NCI-H2029 (cell line): Measurements from ENCODE around the gene TMX4.
"Not testable (repeated sequence)": the region's sequence is repeated elsewhere in the genome, so short reads cannot be mapped to it uniquely, and the experiment has no call there.

Experiments
- DNase-seq: peaks from one replicate; lab custom pipeline; 2025; lab: John Stamatoyannopoulos, UW

The TMX4 gene

DNA sequence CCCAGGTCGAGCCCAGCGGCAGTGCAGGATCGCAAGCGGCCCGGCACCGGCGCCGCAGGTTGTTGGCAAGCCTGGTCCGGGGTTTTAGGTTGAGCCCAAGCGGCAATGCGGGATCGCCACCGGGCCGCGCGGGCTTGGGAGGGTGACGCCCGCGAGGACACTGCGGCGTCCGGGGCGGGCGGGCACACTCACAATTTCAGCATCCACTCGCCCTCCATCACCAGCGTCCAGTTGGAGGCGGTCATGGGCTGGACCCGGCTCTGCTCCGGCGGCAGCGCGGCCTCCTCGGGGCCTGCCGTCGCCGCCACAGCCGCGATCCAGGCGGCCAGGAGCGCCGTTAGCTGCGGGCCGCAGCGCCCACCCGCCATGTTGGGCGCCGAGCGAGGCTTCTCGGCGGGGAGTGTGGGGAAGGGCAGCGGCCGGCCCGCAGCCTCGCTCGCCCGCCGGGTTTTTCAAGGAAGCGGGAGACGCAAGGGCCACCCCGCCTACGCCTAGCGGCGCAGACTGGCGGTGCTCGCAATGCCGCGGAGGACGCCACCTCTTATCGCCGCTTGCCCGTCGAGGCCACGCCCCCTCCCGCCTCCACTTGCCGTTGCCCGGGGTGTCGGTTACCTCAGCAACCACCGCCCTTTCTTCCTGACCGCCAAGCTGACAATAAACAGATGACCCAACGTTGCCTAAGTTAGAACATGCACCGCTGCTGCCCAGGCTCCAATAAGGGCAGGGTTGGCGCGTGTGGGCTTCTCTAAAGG, at the start of gene TMX4:
Gene TMX4 (minus strand): TSS at position 516 of the 752 bp plus-strand sequence. CDS start 148 bp downstream, at position 368.
- DNase-seq, result peak; percentile 98

DNA sequence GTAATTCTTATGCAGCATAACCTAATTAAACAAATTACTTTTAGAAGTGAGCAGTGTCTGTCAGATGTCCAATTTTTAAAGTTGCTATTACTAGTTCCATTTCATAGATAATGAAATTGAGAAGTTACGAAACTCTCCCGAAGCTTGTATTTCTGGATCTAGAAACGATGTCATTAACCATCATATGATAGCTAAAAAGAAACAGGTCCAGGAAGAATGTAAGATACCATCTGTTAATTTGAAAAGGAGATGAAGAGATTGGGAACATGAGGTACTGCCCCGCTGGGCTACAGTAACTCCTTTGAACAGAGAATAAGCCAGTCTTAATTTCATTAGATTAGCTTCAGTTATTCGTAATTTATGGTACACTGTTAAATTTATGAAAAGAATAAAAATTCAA, 47.5 kb upstream of the TMX4 start:
- no peak for DNase-seq

DNA sequence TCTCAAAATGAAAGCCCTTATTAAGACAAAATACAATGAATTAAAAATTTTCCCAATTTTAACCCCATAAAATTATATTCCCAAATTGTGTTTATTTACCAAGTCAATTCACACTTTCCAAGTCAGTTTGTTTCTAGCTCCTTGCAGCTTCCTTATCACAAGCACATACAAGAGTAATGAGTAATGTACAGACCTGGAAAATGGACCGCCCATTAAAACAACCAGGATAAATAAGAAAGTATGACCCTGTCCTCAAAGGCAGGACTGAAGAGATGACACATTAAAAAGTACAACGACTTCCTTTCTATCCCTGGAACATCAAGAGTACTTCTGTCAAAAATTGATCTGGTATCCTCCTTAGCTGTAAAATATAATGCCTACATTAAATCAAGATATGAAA, 47.1 kb upstream of the TMX4 start:
- no peak for DNase-seq

DNA sequence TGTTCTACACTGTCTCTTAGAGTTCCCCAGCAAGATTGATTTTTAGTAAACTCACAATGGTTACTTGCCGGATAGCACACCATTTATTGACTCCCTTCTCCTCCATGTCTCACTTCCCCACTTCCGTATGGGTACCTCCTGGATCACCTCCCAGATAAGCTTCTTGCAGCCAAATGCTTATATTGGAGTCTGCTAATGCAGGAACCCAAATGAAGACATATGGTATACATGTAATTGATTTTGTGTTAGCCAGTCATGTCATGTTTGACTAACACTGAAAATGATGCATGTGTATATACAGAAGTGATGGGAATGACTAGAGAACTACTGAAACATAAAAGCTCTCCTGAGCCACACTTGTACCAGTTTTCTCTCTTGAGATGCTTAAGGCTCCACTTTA, 46.1 kb upstream of the TMX4 start:
- DNase-seq, result no peak

- no peak for DNase-seq
These were observed 43.2 kb upstream of the TMX4 start for GRCh38 chr20:8062756-8063155.

GRCh38 chr20:8061861-8062518, 42.4 kb upstream of the TMX4 start:
- no peak for DNase-seq

DNA sequence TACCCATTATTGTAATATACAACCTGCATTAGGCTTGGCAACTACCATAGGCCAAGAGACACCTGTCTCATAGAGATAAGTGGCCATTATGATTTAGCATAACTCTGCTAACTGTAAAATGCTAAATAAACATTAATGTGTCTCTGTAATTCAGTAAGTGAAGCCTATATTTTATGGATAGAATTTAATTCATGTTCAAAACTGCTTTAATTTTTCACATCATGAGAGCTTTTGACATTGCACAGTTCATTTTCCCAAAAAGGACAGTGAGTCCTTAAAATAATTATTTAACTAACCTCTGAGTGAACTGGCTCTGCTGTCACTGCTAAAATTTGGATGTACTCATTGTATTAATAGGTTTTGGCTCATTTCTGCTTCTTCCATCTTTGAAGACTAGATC, 41.4 kb upstream of the TMX4 start:
- no peak for DNase-seq

DNA sequence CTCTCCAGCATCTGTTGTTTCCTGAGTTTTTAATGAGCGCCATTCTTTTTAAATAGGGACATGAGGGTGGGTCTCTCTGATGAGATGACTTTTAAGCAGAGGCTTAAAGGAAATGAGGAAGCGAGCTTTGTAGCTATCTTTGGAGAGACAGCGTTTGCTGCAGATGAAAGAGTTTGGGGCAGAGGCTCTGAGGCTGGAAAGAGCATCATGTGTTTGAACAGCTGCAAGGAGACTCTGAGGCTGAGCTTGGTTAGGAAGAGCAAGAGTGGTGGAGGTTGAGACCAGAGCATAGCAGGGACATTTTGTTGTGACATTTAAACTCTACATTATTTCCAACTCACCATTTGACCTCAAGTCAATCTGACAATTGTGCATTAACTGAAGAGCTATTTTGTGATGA, 38.3 kb upstream of the TMX4 start:
- DNase-seq, result no peak

DNA sequence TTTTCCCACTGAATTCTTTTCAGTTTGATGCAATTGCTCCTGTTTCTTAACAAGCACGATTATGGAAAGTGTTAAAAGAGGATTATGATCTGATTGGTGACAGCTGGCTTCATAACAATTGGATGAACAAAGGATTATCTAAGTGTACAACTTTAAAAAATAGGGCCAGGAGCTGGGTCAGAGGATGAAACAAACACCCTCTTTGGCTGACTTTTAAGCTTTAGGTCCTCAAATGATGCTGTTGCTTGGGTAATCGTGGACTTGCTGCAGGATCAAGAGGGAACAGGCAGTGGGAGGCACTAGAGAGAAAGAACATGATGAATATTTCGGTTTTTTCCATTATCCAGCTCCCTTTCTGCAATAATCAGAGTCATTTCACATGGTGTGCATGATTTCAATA, 35.5 kb upstream of the TMX4 start:
- no peak for DNase-seq

DNA sequence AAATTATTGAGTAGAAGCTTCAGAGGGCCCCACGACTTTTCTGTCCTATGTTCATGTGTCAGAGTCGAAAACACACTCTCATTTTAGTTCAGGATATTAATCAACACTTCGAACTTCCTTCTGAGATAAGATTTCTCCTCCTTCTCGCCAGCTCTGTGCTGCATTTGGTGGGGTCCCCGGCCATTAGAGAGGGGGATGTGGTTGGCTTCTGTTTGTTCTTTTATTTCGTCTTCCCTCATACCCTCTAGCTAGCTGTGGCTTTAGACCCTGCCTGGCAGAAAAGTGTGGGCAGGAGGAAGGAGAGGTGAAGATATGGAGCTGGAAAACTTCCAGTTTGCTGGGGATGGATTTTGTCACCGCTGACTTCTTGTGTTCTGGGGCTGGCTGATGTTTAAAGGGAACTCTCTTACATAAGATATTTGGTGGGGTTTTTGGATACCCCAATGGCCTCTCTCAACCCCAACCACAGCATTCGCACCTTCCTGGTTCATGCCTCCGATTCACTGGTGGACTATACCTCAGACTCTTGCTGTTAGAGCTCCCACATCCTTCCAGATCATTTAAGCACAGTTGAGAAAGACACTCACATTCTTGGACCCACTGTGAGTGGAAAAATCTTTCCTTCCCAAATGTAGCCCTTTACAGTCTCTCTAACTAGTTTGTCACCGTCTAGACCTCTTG, 30.7 kb upstream of the TMX4 start:
- DNase-seq, result no peak

- DNase-seq, result no peak
These were observed 29.7 kb upstream of the TMX4 start for GRCh38 chr20:8049310-8049709.

GRCh38 chr20:8045946-8046345, 26.4 kb upstream of the TMX4 start:
- no peak for DNase-seq

DNA sequence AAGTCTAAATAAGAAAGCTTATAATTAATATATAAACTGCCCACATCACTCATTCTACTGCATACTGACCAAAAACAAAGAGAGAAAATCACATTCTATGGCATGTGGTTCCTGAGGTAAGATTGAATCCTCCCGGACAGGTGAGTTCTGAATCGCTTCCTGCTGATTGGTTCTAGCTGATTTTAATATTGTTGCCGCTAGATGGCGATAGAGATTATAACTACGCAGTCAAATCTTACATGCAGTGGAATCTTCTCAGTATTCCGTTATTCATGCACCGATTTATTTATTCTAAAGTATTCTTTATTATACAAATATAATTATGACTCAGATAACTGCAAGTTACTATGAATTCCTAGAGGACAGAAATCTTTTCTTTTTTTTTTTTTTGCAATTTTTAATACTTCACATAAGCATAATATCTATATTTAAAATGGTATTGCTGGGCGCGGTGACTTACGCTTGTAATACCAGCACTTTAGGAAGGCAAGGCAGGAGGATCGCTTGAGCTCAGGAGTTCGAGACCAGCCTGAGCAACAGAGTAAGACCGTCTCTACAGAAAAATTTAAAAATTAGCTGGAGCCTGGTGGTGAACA, 24.2 kb upstream of the TMX4 start:
- peak; percentile 69 for DNase-seq

- DNase-seq, result no peak
These were observed 19.5 kb upstream of the TMX4 start for GRCh38 chr20:8039042-8039441.

DNA sequence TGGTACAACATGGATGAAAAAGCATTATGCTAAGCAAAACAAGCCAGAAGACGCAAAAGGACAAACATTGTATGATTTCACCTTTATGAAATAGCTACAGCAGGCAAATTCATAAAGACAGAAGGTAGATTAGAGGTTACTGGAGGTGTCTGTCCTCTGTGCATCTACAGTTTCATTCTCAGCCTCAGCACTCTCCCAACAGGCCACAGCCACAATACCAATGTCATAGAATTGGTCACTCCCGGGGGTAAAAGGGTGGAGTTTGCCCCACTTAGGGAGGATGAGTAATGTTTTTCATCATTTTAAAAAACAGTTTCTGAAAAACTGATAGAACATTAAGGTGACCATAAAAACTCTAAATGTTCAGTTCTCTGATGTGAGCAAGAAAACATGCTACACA, 17.2 kb upstream of the TMX4 start:
- no peak for DNase-seq

DNA sequence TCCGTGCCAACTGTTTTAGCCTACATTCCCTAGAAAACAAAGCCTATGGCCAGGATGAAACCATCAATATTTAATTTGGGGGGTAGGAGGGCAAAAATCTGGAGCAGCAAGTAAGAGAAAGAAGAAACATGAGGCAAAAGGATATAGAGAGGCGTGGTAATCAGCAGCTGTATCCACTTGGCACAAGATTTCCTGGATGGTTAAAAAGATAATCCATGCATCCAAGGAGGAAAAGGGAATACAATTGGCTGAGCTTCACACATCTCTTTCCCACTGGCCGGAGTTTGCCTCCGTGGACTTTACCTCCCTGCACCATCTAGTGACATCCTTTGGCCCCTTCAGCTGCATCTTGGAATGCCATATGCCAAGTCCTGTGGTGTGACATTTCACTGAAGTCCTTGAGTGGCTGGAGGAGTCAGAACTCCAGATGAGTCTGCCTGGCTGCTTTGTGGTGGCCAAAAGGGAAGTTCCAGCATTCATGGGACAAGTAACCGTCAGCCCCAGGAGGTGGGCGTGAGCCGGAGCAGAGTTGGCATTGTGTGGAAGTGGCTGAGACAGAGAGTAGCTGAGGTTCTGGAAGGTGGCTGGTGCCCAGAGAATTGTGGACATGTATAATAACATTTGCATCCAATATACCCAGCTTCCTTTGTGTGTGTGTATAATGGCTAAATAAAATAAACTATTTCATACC, 13.7 kb upstream of the TMX4 start:
- no peak for DNase-seq

GRCh38 chr20:8032499-8032898, 12.9 kb upstream of the TMX4 start:
- DNase-seq, result no peak

DNA sequence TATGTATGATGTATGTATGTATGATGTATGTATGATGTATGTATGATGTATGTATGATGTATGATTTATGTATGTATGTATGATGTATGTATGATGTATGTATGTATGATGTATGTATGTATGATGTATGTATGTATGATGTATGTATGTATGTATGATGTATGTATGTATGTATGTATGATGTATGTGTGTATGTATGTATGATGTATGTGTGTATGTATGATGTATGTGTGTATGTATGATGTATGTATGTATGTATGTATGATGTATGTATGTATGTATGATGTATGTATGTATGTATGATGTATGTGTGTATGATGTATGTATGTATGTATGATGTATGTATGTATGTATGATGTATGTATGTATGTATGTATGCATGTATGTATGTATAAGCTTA, 12.0 kb upstream of the TMX4 start:
- not testable (repeated sequence) for DNase-seq

DNA sequence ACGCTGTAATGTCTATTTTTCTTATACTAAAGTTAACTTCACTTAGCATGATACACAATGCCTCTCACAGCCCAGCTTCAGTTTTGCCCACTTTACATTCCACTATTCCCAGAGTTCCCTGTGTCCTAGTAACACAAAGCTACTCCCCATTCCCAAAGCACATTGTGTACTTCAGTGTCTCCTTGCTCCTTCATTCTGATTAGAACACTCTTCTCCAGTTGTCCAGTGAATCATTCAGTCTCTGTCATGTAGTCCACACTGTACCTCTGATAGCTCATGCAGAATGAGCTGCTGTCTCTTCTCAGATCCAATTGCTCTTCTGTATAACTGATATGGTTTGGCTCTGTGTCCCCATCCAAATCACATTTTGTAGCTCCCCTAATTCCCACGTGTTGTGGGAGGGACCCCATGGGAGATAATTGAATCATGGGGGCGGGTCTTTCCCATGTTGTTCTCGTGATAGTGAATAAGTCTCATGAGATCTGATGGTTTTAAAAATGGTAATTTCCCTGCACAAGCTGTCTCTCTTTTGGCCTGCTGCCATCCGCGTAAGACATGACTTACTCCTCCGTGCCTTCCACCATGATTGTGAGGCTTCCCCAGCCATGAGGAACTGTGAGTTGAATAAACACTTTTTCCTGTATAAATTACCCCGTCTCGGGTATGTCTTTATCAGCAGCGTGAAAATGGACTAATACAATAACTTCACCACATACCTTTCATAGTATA, 2.1 kb upstream of the TMX4 start:
- DNase-seq, result no peak

DNA sequence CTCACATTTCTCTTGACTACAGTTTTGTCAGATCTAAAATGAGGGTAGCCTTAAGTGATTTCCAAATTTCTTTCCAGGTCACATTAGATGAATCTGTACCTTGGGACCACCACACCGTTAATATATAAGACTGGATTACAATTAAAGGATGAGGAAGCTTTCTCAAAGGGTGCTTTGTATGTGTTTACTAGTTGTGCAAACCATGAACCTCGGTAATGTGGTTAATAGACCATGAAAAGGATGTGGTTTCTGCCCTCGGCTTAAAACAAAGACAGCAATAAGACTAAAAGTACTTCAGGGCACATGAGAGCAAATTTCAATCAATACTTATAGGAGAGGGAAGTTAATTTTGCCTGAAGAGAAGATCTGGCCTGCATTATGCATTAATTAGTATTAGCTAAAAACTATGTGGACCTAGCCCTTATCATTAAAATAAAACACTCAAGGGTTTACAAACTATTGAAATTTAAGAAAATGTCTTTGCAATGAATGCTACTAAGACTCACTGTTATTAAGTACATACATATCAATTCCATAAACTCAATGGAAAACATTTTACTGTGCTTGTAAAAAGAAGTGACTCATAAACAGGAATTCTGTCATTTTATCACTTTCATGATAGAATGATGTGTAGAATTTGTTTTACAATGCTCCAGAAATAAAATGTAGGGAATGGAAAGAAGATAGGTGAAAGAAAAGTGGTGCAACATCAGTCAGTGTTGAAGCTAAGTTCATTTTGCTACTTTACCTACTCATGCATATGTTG, 936 bp upstream of the TMX4 start:
- DNase-seq, result no peak

- DNase-seq, result no peak
These were observed 362 bp upstream of the TMX4 start for GRCh38 chr20:8019998-8020247.
